GM12801 (cell line): ENCODE data around the gene TMEM69.

ENCODE experiments used
- CTCF ChIP-seq: IDR thresholded peaks from one replicate; pipeline ENCODE4 v1.5.1; 2011; ENCODE audit warnings: control low read depth; ENCODE audit not compliant: insufficient read length; ENCODE audit errors: extremely low read depth

The TMEM69 gene

GRCh38 chr1:45704637-45705036 lies 16.7 kb downstream of the TMEM69 start:
- TF ChIP-seq CTCF = no peak

- no peak for TF ChIP-seq CTCF
Measured at GRCh38 chr1:45713711-45714110, 25.7 kb downstream of the TMEM69 start.

GRCh38 chr1:45716700-45717099 lies 28.7 kb downstream of the TMEM69 start:
- no peak for TF ChIP-seq CTCF

- no peak for TF ChIP-seq CTCF
Measured at GRCh38 chr1:45718289-45718688, 30.3 kb downstream of the TMEM69 start.

GRCh38 chr1:45721207-45721606 lies 33.2 kb downstream of the TMEM69 start:
- no peak for TF ChIP-seq CTCF

GRCh38 chr1:45722809-45723208 lies 34.8 kb downstream of the TMEM69 start:
- no peak for TF ChIP-seq CTCF

GRCh38 chr1:45723248-45723930 lies 35.4 kb downstream of the TMEM69 start:
- TF ChIP-seq CTCF = no peak
